Heart left ventricle (tissue), 13 donors: ENCODE data around the gene POMT1.

Experiments used
- POLR2A ChIP-seq, 2 donors: fragments of 450-650 bp; IDR thresholded peaks; one replicate each; pipeline ENCODE4 v1.6.1; 2017; ENCODE audit warnings: antibody characterized with exemption in 2 of 2, mild to moderate bottlenecking in 2 of 2, moderate library complexity in 2 of 2
- TF ChIP-seq, protein P1 (sequence below), 12 donors: fragments of 200-600 bp; sonication (generic) in 4 of 12; IDR thresholded peaks; one replicate each; pipeline versions ENCODE4 v1.5.0 to v1.8.0; 2018 to 2022; ENCODE audit warnings: antibody characterized with exemption in 12 of 12, mild to moderate bottlenecking in 5 of 12
- donor health status: ischemic (EF 13 %, LVEDD 7.1; RV severe dilation, severe dysfunction).
- donor health status: DM: no; HTN: yes; CAD: no.
- donor health status: DM: no; HTN: no; CAD: no.
- donor health status: ischemic (EF 25% LVEDD 6.9; RV normal size, moderate dysfunction).
- donor health status: ischemic (EF 25% LVEDD 5.7; RV mildly dilated, moderate dysfunction).
- donor health status: ischemic (EF 35%, LVEDD 5.7; RV mildly dilated, moderate dysfunction).
- donor health status: nonischemic (EF 11% LVEDD 7.7; RV severe dilation, severe dysfunction).
- donor health status: DM: yes; HTN: yes; CAD: no.
- donor health status: PGD.
- donor health status: ischemic (EF 29% LVEDD 5.4; RV normal size, mild dysfunction).
- donor health status: nonischemic (EF 23%, LVEDD 6.1; RV moderate dilation, normal function).

DNA sequence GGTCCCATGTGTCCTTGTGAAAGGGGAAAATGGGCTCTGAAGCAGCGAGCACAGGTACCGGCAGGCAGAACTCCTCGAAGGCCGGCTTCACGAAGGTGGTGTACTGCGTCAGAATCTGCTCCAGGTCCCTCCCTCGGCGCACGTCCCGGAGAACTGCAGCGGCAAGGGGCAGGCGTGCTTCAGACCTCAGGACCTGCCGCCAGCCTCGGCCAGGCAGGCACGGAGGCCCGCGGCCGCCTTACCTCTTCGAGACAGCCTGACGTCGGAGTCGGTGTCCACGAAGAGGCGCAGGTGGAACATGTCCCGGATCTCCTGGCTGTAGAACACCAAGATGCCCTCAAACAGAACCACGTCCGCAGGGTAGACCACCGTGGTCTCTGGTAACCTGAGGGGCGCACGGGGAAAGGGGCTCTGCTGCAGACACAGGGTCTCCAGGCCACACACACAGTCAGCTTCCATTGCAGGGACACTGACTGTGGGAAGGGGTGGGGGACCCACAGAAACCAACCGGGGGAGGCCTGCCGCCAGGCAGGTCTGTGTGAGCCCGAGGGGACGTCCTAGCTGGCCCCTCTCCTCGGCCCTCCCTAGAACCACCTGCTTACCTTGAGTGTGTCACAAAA is 26.3 kb downstream of the POMT1 start:
- TF ChIP-seq, protein P1, sequence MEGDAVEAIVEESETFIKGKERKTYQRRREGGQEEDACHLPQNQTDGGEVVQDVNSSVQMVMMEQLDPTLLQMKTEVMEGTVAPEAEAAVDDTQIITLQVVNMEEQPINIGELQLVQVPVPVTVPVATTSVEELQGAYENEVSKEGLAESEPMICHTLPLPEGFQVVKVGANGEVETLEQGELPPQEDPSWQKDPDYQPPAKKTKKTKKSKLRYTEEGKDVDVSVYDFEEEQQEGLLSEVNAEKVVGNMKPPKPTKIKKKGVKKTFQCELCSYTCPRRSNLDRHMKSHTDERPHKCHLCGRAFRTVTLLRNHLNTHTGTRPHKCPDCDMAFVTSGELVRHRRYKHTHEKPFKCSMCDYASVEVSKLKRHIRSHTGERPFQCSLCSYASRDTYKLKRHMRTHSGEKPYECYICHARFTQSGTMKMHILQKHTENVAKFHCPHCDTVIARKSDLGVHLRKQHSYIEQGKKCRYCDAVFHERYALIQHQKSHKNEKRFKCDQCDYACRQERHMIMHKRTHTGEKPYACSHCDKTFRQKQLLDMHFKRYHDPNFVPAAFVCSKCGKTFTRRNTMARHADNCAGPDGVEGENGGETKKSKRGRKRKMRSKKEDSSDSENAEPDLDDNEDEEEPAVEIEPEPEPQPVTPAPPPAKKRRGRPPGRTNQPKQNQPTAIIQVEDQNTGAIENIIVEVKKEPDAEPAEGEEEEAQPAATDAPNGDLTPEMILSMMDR (IDR thresholded peaks at IDR 0.05): no peak
- TF ChIP-seq POLR2A (IDR thresholded peaks at IDR 0.05): no peak
